Hepatocyte (in vitro differentiated cells): Measurements from ENCODE around the gene ARL6IP1.
"Not testable (repeated sequence)": the region's sequence is repeated elsewhere in the genome, so short reads cannot be mapped to it uniquely, and the experiment has no call there.

Experiments used
- EZH2phosphoT487 ChIP-seq: fragments of 200-600 bp; sonication (generic); IDR thresholded peaks from one replicate; pipeline ENCODE4 v1.6.1; 2018; ENCODE audit warnings: antibody characterized with exemption, mild to moderate bottlenecking, low read depth, moderate library complexity; ENCODE audit not compliant: unreplicated experiment, severe bottlenecking
- TF ChIP-seq, protein P1 (sequence below): fragments of 200-600 bp; sonication (generic); IDR thresholded peaks from 2 replicates; pipeline ENCODE4 v1.5.1; 2016; ENCODE audit warnings: antibody characterized with exemption, mild to moderate bottlenecking; ENCODE audit not compliant: poor library complexity

DNA sequence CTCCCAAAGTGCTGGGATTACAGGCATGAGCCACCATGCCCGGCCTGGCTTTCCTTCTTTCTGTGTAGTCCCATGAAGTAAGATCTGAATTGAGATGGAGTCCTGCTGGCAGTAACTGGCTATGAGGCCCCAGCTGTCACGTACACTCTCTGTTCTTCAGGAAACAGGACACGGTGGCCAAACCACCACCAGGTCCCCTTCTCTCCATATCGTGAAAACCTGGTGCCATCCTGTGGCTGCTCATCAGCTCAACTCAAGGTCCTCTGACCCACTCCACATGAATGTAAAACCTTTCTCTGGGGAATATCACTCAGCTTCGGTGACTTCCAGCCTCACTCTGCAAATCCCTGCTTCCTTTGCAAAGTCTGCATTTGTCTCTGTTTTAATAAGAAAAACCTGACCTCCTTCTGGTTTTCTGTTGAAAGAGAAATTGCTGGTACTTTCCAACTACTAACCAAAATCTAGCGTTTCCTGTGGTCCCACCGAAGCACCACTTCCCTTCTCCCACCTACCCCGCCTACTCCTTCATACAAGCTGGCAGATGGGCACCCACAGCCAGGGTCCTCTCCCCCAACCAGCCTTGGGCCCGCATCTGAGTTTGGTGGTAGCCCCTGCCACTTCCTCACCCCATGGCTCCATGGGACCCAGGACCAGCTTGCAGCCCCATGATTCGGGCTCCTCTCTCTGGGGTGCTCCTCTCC lies 43.2 kb downstream of the ARL6IP1 start:
- TF ChIP-seq EZH2phosphoT487, result not testable (repeated sequence)
- TF ChIP-seq, protein P1, sequence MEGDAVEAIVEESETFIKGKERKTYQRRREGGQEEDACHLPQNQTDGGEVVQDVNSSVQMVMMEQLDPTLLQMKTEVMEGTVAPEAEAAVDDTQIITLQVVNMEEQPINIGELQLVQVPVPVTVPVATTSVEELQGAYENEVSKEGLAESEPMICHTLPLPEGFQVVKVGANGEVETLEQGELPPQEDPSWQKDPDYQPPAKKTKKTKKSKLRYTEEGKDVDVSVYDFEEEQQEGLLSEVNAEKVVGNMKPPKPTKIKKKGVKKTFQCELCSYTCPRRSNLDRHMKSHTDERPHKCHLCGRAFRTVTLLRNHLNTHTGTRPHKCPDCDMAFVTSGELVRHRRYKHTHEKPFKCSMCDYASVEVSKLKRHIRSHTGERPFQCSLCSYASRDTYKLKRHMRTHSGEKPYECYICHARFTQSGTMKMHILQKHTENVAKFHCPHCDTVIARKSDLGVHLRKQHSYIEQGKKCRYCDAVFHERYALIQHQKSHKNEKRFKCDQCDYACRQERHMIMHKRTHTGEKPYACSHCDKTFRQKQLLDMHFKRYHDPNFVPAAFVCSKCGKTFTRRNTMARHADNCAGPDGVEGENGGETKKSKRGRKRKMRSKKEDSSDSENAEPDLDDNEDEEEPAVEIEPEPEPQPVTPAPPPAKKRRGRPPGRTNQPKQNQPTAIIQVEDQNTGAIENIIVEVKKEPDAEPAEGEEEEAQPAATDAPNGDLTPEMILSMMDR, result not testable (repeated sequence)
